ENCODE measurements around the gene FAM180B. TPM values are rescaled to one million over a fixed set of nuclear protein-coding genes. Genes with fewer than 3 reads are reported as not detected.
"Not testable (repeated sequence)": the region's sequence is repeated elsewhere in the genome, so short reads cannot be mapped to it uniquely, and the experiment has no call there.

The FAM180B gene
- total RNA-seq, 4 donors from 2014 or later, result not detected

GRCh38 chr11:47560426-47560825 lies 26.1 kb upstream of the FAM180B start:
- no peak for TF ChIP-seq POLR2A (IDR thresholded peaks at IDR 0.05)
- no peak for TF ChIP-seq CTCF (IDR thresholded peaks at IDR 0.05 in 4 of 5, conservative IDR thresholded peaks at IDR 0.05 in 1 of 5)
- Histone ChIP-seq H3K27me3 (no peaks in the 10 kb centered on the region), H3K36me3 (no peaks in the 10 kb centered on the region), H3K4me3 (no peak overlapping the region), H3K27ac (peak overlapping the region; percentile 22 to 58 (median 42)), H3K9me3 (no peaks in the 10 kb centered on the region), H3K4me1 (peaks cover 13 to 15% of the 10 kb centered on the region in 2 donors)
- DNase-seq (no peak), ATAC-seq (no peak)
- intact Hi-C loops (cut with DNase I; ENCODE audit: low total_unique reads), result no loop called here
- in situ Hi-C loops (cut with MboI; ENCODE audit: low sequenced_read_pairs in 4 of 4), result no loop called here

GRCh38 chr11:47562393-47562792 lies 24.1 kb upstream of the FAM180B start:
- Histone ChIP-seq H3K27ac (peak overlapping the region in 3 of 4 donors; percentile 14 to 89 (median 66)), H3K4me1 (peaks cover 16 to 25% of the 10 kb centered on the region in 2 donors)
- peak in 1 of 2 donors; percentile 11 for DNase-seq
- H3K27me3 ChIP-seq; H3K4me3 ChIP-seq; intact Hi-C loops (cut with DNase I; ENCODE audit: low total_unique reads); in situ Hi-C loops (cut with MboI; ENCODE audit: low sequenced_read_pairs in 4 of 4); H3K9me3 ChIP-seq; H3K36me3 ChIP-seq: not testable (repeated sequence)
- ATAC-seq, result peak; percentile 21 to 23

GRCh38 chr11:47564366-47564765 lies 22.1 kb upstream of the FAM180B start:
- Histone ChIP-seq H3K4me1 (peaks cover 16 to 25% of the 10 kb centered on the region in 2 donors), H3K27ac (peak overlapping the region; percentile 81 to 89 (median 86)), H3K4me3 (peak overlapping the region in 1 of 4 donors; percentile 97)
- in situ Hi-C loops (cut with MboI; ENCODE audit: low sequenced_read_pairs in 4 of 4); intact Hi-C loops (cut with DNase I; ENCODE audit: low total_unique reads); H3K9me3 ChIP-seq; H3K27me3 ChIP-seq; DNase-seq; ATAC-seq; H3K36me3 ChIP-seq: not testable (repeated sequence)

GRCh38 chr11:47564933-47565339 lies 21.5 kb upstream of the FAM180B start:
- Histone ChIP-seq H3K27me3 (no peaks in the 10 kb centered on the region), H3K4me1 (peaks cover 16 to 25% of the 10 kb centered on the region in 2 donors), H3K27ac (peak overlapping the region; percentile 81 to 89 (median 86)), H3K9me3 (no peaks in the 10 kb centered on the region), H3K36me3 (peaks cover 0 to 5% of the 10 kb centered on the region in 2 donors), H3K4me3 (peak overlapping the region; percentile 80 to 97 (median 84))
- intact Hi-C loops (cut with DNase I; ENCODE audit: low total_unique reads) (no loop called here), in situ Hi-C loops (cut with MboI; ENCODE audit: low sequenced_read_pairs in 4 of 4) (no loop called here)
- ATAC-seq, result peak; percentile 7 to 24
- no peak for DNase-seq
- no peak for TF ChIP-seq POLR2A (IDR thresholded peaks at IDR 0.05)
- no peak for TF ChIP-seq CTCF (IDR thresholded peaks at IDR 0.05 in 4 of 5, conservative IDR thresholded peaks at IDR 0.05 in 1 of 5)

GRCh38 chr11:47565340-47566148 lies 20.9 kb upstream of the FAM180B start, which contains the start of gene PTPMT1:
PTPMT1 (plus strand) TSS chr11:47565599; CDS start chr11:47565623, 24 bp downstream.
- Histone ChIP-seq H3K4me3 (peak within 1 kb of the TSS; percentile 80 to 97 (median 84)), H3K36me3 (peaks cover 0 to 7% of the 10 kb centered on the region in 2 donors), H3K9me3 (no peaks in the 10 kb centered on the region), H3K4me1 (peaks cover 19 to 20% of the 10 kb centered on the region in 2 donors), H3K27ac (peak within 1 kb of the TSS; percentile 81 to 89 (median 86)), H3K27me3 (no peaks in the 10 kb centered on the region)
- intact Hi-C loops (cut with DNase I; ENCODE audit: low total_unique reads) (no loop called here), in situ Hi-C loops (cut with MboI; ENCODE audit: low sequenced_read_pairs in 4 of 4) (no loop called here)
- TF ChIP-seq CTCF (IDR thresholded peaks at IDR 0.05 in 4 of 5, conservative IDR thresholded peaks at IDR 0.05 in 1 of 5) (no peak), POLR2A (IDR thresholded peaks at IDR 0.05) (peak; percentile 39 to 75)
- ATAC-seq (peak; percentile 73 to 85), DNase-seq (peak; percentile 38 to 70)
